B cell (primary cell): ENCODE data around the gene S100G.

ENCODE experiments used
- EZH2 ChIP-seq: IDR thresholded peaks from 2 replicates; pipeline ENCODE4 v1.6.1; 2012; ENCODE audit warnings: borderline replicate concordance, low read depth, mild to moderate bottlenecking, moderate library complexity, low read length; ENCODE audit not compliant: insufficient read depth, poor library complexity, severe bottlenecking
- TF ChIP-seq, protein P1 (sequence below): fragments of 200-600 bp; IDR thresholded peaks from one replicate; pipeline ENCODE4 v1.8.0; 2022; ENCODE audit warnings: antibody characterized with exemption, mild to moderate bottlenecking

DNA sequence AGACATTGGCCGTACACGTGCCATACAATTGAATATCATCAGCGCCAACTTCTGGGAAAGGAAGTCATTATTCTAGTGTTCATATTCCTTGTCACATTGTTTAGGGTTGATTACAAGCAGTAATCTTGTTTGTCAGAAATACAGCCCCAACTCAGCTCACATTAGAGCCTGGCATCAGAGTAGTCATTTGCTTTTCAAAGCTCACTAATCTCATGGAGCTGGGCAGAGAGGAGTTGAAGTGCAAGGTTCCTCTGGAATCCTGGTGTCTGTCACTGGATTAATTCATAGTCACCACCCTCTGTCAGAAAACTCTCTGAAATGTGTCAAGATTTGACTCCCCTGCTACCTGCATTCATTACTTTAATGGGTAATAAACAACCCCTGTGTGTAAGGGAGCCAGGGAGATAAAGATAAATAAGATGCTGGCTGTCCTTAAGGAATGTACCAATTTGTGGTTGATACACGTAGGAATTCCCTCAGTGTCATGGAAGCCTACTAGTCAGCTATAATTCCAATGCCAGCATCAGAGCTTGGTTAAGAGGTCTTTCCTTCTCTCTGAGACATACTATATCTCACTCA, 43.7 kb upstream of the S100G start:
- TF ChIP-seq, protein P1, sequence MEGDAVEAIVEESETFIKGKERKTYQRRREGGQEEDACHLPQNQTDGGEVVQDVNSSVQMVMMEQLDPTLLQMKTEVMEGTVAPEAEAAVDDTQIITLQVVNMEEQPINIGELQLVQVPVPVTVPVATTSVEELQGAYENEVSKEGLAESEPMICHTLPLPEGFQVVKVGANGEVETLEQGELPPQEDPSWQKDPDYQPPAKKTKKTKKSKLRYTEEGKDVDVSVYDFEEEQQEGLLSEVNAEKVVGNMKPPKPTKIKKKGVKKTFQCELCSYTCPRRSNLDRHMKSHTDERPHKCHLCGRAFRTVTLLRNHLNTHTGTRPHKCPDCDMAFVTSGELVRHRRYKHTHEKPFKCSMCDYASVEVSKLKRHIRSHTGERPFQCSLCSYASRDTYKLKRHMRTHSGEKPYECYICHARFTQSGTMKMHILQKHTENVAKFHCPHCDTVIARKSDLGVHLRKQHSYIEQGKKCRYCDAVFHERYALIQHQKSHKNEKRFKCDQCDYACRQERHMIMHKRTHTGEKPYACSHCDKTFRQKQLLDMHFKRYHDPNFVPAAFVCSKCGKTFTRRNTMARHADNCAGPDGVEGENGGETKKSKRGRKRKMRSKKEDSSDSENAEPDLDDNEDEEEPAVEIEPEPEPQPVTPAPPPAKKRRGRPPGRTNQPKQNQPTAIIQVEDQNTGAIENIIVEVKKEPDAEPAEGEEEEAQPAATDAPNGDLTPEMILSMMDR = no peak
- no peak for TF ChIP-seq EZH2
